Tibial nerve (tissue), 4 donors: Measurements from ENCODE around the gene CATSPERZ.

ENCODE experiments used
- EP300 ChIP-seq, 2 donors: sonication (generic); formaldehyde crosslinking; IDR thresholded peaks; one replicate each; pipeline ENCODE4 v1.6.1; 2017; ENCODE audit warnings: antibody characterized with exemption in 2 of 2, mild to moderate bottlenecking in 1 of 2
- TF ChIP-seq, protein P1 (sequence below), 5 experiments: fragments of 200-600 bp in 3 of 5; fragments of 450-650 bp in 2 of 5; sonication (generic) in 3 of 5; IDR thresholded peaks; one replicate each; pipeline ENCODE4 v1.5.1; 2016 to 2019; ENCODE audit warnings: antibody characterized with exemption in 5 of 5, mild to moderate bottlenecking in 3 of 5, moderate library complexity in 2 of 5

DNA sequence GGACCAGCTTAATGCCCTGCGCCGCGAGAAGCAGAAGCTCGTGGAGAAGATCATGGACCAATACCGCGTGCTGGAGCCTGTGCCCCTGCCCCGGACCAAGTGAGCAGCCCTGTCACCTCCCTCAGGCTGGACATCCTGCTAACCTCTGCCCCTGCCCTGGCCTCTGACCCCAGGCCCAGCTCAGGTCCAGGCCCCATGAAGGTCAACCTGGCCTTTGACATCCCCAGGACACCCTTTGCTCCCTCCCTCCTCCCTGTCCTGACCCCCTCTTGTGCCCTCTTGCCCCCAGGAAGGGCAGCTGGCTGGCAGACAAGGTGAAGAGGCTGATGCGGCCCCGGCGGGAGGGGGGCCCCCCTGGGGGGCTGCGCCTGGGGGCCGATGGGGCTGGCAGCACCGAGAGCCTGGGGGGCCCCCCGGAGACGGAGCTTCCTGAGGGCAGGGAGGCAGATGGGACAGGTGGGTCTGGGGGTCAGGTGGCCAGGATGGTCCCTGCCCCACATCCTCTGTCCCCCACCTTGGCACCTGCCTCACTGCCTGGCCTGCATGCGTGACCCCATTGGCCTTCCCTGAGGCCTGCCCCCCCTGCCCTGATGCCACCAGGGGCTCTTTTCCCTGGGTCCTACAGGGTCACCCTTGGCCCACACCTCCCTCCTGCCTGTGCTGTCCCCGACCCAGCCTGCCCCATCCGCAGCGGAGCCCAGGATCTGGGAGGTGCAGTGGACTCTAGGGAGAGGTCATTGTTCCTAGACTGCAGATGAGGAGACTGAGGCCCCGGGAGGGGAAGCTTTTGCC is 53.8 kb downstream of the CATSPERZ start:
- TF ChIP-seq, protein P1, sequence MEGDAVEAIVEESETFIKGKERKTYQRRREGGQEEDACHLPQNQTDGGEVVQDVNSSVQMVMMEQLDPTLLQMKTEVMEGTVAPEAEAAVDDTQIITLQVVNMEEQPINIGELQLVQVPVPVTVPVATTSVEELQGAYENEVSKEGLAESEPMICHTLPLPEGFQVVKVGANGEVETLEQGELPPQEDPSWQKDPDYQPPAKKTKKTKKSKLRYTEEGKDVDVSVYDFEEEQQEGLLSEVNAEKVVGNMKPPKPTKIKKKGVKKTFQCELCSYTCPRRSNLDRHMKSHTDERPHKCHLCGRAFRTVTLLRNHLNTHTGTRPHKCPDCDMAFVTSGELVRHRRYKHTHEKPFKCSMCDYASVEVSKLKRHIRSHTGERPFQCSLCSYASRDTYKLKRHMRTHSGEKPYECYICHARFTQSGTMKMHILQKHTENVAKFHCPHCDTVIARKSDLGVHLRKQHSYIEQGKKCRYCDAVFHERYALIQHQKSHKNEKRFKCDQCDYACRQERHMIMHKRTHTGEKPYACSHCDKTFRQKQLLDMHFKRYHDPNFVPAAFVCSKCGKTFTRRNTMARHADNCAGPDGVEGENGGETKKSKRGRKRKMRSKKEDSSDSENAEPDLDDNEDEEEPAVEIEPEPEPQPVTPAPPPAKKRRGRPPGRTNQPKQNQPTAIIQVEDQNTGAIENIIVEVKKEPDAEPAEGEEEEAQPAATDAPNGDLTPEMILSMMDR (IDR thresholded peaks at IDR 0.05), result no peak
- no peak for TF ChIP-seq EP300 (IDR thresholded peaks at IDR 0.05)
